GM18861 (cell line): ENCODE results near the gene TCP11L1.
A peak's percentile ranks its signal among the peaks of the same experiment; 100 is the strongest.
"Not testable (repeated sequence)": the region's sequence is repeated elsewhere in the genome, so short reads cannot be mapped to it uniquely, and the experiment has no call there.

Source experiments
- ATAC-seq: cut with Tn5 transposase; IDR thresholded peaks from one replicate; pipeline ENCODE4 v1.9.1; 2021; ENCODE audit not compliant: unreplicated experiment

The TCP11L1 gene

DNA sequence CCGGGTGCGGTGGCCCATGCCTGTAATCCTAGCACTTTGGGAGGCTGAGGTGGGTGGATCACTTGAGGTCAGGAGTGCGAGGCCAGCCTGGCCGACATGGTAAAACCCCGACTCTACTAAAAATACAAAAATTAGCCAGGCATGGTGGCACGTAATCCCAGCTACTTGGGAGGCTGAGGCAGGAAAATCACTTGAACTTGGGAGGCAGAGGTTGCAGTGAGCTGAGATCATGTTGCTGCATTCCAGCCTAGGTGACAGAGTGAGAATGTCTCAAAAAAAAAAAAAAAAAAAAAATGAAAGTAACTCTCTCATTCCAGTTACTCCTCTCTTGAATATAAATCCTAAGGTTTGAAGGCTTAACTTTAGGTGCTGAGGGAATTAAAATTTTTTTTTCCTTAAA lies 10.2 kb upstream of the TCP11L1 start:
- not testable (repeated sequence) for ATAC-seq

DNA sequence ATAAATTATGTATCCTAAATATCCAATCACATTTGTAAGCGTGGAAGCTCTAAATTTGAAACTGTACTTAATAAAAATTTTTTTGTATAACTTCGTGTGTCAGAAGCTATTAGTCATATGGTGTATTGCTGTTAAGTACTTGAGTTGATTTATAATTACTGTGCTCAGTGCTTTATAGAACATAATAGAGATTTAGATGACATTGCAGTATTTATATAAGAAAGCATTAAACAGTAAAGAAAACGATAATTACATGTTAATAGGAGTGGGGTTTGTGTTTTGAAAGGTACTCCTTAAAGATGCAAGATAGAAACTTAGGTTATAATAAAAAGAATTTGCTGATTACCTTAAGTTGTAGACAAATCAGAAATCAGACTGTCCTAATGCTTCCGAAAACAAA lies 5.9 kb upstream of the TCP11L1 start:
- ATAC-seq = no peak

DNA sequence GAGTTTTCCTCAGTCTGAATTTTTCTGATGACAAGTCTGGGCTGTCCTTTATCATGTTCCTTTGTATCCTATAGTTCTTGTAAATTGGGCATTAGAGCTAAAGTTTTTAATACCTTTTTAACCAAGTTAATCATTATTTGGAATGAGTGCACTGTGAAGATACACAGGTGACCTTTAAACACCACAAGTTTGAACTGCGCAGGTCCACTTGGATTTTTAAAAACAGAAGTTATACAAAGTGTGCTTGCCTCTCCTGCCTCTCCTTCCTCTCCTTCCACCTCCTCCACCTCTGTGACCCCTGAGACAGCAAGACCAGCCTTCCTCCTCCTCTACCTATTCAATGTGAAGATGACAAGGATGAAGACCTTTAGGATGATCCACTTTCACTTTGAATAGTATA lies 4.4 kb upstream of the TCP11L1 start:
- ATAC-seq = no peak

DNA sequence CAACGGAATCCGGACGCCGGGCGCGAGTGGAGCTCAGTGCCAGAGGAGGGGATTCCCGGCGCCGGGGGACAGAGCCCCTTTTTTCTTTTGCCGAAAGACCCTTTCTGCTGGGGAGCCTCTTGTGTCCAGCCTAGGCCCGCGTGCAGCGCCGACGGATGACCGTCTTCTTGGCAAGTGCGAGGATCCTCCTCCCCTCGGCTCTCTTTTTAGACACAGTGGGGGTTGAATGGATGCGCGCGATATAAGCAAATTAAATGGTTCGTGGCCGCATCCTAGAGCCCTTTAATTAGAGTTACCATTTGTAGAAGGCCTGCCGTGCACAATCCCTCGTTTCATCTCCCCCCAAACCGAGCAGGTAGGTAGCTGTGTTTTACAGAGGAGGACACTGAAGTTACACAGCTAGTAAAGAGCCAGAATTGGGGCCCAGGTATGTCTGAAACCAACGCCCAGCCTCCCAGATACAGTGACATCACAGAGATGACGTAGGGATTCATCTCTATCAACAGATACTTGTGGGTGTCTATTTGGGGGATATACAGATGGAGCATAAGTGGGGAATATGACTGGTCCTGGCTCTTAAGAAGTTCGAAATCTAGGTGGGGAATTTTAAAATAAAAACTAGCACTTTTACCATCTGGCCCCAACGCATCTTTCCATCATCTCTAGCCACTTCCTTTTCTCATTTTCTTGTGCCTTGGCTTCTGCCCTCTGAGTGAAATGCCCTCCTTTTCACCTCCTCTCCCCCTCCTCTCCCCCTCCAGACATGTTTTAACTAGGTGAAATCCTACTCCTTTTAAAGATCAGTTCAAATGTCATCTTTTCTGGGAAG lies 875 bp downstream of the TCP11L1 start:
- peak; percentile 1 for ATAC-seq

DNA sequence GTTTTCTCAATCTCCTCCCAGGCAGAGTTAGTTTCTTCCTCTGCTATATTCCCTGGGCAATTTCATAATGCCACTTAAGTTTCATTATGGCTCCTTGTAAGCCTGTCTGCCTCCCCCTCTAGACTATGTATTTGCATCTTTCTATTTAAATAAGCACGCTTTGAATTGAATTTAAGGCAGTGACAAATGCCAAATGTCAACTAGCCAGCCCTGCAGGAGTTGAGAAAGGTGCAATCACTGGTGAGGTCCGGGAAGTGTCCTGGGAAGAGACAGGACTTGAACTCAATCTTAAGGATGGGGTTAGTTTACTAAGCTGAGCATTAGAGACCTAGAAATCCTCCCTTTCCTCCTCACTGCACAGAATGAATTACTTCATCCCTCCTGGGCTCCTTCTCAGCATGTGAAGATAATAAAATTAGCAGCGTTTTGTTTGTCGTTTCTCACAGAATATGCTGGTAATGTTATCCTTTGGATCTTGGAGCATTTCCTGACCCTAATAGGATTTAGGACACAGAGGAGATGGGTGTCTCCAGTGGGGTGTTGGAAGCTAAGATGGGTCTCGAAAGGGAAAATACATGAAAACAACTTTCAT lies 1.6 kb downstream of the TCP11L1 start:
- no peak for ATAC-seq

DNA sequence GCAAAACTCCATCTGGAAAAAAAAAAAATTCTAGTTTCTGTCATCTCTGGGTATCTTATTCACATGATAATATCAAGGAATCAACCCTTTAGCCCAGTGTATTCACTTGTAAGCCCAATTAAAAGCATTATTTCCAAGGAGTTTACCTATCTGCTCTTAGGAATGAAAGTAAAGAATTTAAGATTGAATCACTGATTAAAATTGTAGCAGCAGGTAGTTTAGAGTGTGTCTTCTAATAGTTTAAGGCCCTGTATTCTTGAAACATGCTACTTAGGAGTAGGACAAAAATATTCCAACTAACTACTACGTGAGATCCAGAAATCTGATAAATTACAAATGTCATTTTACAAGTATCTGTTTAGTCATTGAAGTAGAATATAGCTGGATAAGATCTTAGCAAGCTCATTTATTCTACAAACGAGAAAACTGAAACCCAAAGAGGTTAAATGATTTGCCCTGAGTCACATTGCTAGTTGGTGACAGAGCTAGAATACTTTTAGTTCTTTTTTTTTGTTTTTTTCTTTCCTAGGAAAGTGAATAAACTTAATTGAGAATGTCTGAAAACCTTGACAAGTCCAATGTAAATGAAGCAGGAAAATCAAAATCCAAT lies 4.0 kb downstream of the TCP11L1 start:
- no peak for ATAC-seq

DNA sequence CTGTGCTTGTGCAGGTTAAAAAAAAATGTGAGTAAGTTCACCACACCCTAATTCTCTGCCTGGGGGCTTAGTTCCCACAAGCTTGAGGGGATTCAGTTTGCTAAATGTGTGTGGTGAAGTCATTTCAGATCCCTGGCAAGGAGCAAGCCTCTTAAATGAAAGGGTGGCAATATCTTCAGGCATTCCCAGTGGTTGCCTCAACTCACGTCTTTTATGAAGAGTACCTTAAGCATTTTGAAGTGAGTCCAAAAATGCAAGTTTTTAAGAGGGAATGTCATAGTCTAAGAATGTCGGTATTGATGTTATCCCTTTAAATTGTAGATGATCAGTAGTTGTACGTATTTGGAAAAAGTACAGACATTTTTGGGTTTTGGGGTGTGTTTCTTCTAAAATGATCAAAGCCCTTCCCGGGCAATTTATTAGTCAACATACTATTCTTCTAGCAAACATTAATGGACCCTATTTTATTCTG lies 4.9 kb downstream of the TCP11L1 start:
- ATAC-seq = no peak

DNA sequence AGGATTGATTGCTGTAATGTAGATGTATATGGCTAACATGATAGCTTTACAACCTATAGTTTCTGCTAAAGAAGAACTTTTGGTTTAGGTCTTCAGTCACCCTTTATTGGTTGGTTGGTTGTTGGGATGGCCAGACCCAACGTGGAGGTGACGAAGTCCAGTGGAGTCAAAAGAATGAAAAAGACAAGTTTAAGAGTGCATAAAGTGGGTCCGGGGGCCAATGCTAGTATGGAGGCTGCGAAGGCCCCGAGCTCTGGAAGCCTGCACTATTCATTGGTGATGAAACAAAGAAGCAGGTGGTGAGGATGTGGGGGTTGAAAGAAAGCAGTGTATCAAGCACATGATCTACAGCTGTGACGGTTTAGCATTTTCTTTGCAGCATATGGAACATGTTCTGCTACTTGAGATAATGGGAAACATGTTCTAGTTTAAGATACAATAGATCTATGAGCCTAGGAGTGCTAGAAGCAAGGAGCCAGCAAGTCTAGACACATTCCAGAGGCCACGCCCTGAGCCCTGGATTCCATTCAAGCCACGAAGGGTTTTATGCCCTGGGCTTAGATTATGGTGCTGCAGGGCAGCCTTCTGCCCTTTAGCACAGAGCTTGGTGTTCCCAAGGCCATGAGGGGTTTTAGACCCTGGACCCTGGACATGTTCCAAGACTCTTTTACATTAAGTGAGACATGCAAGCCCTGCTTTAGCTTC lies 6.3 kb downstream of the TCP11L1 start:
- ATAC-seq = no peak

DNA sequence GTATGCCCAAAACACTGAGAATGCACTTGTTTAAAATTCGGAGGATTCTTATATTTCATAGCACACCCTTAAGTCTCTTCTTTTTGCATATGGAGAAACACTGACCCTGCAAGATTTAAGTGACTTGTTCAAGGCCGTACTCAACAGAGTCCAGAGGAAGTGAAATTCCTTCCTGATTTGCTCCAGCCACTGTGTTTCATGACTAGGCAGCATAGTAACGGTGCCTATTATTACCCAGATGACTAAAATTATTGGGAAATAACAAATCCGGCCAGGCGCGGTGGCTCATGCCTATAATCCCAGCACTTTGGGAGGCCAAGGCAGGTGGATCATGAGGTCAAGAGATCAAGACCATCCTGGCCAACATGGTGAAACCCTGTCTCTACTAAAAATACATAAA lies 9.3 kb downstream of the TCP11L1 start:
- ATAC-seq = not testable (repeated sequence)

DNA sequence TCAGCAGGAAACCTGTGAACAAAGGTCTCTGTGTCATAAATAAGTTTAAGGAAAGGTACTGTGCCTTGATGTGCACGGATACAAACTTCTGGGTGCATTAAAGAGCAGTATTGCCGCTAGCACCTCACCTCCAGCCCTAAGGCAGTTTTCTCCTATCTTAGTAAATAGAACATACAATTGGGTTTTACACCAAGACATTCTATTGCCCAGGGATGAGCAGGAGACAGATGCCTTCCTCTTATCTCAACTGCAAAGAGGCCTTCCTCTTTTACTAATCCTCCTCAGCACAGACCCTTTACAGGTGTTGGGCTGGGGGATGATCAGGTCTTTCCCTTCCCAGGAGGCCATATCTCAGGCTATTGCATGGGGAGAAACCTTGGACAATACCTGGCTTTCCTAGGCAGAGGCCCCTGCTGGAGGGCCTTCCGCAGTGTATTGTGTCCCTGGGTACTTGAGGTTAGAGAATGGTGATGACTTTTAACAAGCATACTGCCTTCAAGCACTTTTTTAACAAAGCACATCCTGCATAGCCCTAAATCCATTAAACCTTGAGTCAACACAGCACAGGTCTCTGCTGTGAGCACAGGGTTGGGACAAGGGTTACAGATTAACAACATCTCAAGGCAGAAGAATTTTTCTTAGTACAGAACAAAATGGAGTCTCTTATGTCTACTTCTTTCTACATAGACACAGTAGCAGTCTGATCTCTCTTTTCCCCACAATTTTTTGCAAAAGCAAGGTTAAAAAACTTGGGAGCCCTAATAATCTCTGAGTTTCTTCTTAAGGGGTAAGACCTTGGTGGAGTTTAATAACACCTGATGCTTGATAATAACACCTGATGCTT lies 10.4 kb downstream of the TCP11L1 start:
- not testable (repeated sequence) for ATAC-seq

DNA sequence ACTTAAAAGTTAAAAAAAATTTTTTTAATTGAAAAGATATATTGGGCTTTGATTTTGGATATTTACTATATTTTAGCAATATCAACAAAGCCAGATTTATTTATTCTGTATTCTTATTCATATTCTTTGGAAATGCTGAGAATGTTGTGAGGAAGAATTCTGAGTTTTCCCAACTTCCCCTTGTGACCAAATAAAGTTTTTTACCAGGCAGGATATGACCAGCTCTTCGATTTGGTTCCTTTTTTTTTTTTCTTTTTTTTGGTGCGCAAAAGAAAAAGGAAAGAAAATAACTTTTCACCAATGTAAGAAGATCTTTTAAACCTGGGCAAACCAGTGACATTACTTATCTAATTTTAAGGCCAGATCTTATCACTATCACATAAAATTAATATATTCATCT lies 12.9 kb downstream of the TCP11L1 start:
- ATAC-seq = no peak

DNA sequence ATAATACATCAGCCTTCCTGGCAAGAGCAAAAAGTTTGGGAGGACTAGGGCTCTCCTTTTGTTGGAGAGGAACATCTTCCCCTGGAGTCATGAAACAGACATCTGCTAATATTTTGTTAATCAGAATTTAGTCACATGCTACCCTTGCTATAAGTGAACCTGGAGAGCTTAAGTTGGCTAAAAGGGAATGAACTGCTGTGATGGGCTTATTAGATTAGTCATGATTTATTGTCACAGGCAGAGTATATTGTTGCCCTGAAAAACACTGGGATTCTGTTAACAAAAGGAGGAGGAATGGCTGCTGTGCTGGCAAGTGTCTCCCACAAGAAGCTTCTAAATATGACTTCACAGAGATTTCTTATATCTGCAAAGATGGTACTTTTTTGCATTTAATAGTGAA lies 16.0 kb downstream of the TCP11L1 start:
- ATAC-seq = no peak

DNA sequence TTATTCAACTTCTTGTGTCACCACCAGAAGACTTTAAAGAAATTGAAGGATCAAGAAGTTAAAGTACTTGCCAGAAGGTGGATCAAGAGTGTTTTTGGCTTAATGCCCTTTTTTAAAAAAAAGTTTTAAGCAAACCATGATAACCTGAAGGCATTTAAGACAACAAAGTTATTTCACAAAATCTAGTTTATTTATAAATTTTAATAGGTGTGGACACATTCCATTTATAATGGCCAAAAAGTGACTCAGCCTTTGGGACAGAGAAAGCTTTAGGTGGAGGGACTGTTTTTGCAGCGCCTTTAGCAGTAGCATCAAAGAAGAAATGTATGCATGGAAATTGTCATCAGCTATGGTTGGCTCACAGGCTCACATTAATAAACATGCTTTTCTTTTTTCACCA lies 17.9 kb downstream of the TCP11L1 start:
- ATAC-seq = no peak

DNA sequence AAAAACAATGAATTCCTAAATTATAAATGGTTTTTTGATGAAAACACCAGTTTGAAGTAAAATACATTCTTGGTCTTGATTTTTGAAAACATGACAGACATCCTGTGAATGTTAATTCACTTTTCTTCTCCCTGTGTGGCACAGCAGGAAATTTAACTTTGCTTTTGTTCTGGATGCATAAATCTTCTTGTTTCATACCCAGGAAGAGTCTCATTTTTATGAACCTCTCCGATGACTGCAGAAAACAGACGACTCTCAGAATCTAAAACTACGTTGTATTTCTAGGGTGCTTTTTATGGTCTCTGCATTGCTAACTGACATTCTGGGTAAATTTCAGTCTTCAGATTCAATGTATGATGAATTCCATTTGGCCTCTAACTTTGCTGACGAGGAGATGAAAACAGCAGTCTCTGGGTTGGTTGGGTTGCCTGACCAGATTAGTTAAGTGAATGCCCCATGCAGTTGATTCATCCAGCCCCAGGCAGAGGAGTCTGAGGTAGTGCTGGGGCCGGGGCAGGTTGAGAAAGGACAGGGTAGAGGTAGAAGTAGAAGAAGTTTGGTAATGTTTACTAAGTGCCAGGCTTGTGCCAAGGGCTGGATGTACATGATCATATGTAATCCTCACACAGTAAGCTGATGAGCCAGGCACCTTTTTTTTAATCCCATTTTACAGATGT lies 20.1 kb downstream of the TCP11L1 start:
- ATAC-seq = no peak

DNA sequence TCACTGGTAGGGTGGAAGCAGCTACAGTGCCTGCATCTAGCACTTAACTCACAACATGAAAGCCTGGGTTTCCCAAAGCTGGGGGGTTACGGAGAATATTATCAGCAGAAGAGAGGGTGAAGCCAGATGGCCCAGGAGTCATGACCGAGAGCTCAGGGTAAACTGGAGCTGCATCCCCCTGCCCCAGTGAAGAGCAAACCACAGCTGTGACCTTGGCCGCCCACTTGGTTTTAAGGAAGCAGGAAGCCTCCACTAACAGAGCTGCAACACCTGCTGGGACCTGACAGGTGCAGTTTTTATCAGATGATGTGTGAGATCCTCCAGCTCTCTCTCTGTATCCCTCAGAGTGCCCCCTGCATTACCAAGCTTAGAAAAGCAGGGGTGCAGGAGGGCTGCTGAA lies 20.9 kb downstream of the TCP11L1 start:
- no peak for ATAC-seq

DNA sequence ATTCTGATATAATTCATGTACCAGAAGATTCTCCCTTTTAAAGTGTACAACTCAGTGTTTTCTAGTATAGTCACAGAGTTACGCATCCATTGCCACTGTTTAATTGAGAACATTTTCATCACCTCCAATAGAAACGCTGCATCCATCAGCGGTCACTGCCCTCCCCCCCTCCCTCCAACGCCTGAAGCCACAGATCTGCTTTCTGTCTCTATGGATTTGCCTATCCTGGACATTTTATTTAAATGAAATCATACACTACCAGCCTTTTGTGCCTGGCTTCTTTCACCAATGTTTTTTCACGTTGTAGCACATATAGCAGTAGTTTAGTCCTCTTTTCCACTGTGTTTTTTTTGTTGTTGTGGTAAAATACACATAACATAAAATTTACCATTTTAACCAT lies 22.8 kb downstream of the TCP11L1 start:
- no peak for ATAC-seq

DNA sequence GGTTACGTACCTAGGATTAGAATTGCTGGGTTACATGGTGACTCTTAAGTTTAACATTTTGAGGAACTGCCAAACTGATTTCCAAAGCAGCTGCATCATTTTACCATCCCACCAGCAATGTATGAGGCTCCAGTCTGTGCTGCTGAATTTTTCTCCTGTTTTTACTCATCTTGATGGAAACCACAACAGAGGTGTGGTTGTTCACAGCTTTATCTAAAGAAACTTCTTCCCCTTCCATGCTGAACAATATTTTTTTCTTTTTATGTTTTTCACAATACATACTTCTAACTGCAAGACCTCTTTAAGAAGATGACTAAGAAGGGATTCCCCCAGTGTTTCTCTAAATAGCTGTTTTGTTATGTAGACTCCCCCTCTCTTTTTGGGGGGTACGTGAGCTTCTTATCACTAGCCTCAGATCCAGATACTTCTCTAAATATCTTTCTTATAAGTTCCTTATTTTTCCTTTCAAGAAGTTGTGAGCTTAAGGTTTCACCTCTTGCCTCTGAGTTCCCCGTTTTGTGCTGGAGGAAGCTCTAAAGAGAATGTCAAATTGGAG lies 24.0 kb downstream of the TCP11L1 start:
- ATAC-seq = peak; percentile 48

DNA sequence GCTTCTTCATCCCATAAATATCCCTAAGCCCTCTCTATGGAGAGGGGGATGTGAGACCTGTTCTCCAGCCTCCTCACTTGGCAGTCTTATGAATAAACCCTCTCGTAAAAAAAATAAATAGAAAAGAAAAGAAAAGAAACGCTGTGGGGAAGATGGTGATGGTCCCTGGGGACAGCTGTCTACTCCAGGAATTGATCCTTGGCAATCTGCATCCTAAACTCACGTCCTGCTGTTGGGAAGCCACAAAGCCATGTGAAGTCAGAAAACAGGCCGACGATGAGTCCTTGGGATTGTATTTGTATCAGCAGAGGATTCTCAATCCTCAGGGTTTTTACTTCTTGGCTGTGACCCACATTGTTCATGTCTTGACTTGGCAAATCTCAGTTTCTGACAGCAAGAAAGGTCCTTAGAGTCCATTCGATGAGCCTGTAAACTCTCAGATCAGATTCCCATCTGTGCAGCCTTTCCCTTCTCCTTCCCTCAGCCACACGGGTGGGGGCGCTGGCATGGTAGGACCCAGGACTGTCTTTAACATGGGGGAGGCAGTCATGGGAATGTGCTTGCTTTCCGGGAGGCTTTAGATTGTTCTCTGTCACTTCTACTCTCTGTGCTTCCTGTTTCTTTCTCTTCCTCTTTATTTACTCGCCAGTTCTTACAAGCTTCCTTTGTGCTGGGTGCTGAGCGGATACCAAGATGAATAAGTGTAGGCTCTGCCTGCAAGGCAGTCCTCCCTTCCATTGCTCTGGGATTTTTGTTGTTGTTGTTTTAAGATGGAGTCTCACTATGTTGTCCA lies 24.9 kb downstream of the TCP11L1 start:
- no peak for ATAC-seq

DNA sequence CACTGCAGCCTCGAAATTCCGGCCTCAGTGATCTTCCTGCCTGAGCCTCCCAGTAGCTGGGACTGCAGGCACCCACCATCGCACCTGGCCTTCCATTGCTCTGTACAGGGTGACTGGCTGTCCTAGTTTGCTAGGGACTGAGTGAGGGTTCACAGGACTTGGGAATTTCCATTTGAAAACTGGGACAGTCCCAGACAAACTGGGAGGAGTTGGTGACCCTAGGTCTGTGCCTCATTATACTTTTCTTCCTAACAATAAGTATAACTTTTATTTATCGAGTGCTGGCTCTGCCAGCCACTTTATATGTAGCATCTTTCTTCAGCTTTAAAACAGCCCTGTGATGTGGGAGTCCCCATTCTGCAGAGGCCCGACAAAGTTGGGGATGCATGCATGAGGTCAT lies 25.5 kb downstream of the TCP11L1 start:
- ATAC-seq = no peak
